Measurements from ENCODE around the gene EEF1B2.

EEF1B2 gene

DNA sequence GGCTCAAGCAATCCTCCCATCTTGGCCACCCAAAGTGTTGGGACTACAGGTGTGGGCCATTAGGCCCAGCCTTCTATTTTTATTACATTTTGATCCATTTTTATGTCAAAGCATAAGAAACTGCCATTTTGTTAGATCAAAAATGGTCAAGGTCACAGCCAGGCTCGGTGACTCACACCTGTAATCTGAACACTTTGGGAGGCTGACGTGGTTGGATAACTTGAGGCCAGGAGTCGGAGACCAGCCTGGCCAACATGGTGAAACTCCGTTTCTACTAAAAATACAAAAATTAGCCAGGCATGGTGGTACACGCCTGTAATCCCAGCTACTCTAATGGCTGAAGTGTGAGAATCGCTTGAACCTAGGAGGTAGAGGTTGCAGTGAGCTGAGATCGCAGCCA, 49.2 kb downstream of the EEF1B2 start:
- DNase-seq, result no peak

DNA sequence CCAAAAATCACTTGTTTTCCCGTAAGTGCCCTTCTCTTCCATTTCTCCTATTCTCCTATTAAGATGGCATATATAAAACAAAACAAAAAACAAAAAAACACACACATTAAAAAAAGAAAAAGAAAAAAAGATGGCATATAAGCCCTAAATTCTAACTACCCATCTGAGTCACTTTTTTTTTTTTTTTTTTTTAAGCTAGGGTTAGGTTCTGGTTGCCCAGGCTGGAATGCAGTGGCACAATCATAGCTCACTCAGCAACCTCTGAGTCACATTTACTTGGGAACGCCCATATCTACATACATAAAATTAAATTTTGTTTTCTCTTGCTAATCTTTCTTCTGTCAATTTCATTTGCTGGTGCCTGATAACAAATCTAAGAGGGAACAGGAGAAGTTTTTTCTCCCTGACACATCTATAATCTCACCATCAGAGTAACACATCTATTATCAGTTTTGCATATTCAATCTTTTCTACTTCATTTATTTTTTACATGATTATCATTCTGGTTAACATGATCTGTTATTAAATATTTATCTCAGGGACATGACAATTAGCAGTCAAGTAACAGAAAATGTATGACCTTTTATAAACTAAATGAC, 52.1 kb downstream of the EEF1B2 start:
- no peak for DNase-seq

Measured in right kidney (tissue), 1 donor.